ENCODE data around the gene REC114. TPM values are rescaled to one million over a fixed set of nuclear protein-coding genes. Genes with fewer than 3 reads are reported as not detected.
A peak's percentile ranks its signal among the peaks of the same experiment; 100 is the strongest.

Gene REC114
- total RNA-seq, 1 donor: not detected

GRCh38 chr15:73558529-73558928, 115.6 kb downstream of the REC114 start:
- DNase-seq (ENCODE audit: low read depth): no peak
- no peak overlapping the region for H3K4me3 ChIP-seq (ENCODE audit: low read depth, low read length)
- TF ChIP-seq CTCF (IDR thresholded peaks at IDR 0.05; ENCODE audit: insufficient read depth, low read length): no peak

GRCh38 chr15:73560501-73561117, 117.6 kb downstream of the REC114 start:
- TF ChIP-seq CTCF (IDR thresholded peaks at IDR 0.05; ENCODE audit: insufficient read depth, low read length): peak; percentile 60
- no peak overlapping the region for H3K4me3 ChIP-seq (ENCODE audit: low read depth, low read length)
- peak; percentile 89 for DNase-seq (ENCODE audit: low read depth)

- DNase-seq (ENCODE audit: low read depth): peak; percentile 59
- H3K4me3 ChIP-seq (ENCODE audit: low read depth, low read length): no peak overlapping the region
- peak; percentile 35 for TF ChIP-seq CTCF (IDR thresholded peaks at IDR 0.05; ENCODE audit: insufficient read depth, low read length)
Observed at GRCh38 chr15:73564255-73564654, 121.3 kb downstream of the REC114 start.

- TF ChIP-seq CTCF (IDR thresholded peaks at IDR 0.05; ENCODE audit: insufficient read depth, low read length): no peak
- no peak for DNase-seq (ENCODE audit: low read depth)
- H3K4me3 ChIP-seq (ENCODE audit: low read depth, low read length): no peak overlapping the region
Observed at GRCh38 chr15:73567020-73567419, 124.1 kb downstream of the REC114 start.

GRCh38 chr15:73568564-73569280, 125.8 kb downstream of the REC114 start:
- DNase-seq (ENCODE audit: low read depth): no peak
- no peak for TF ChIP-seq CTCF (IDR thresholded peaks at IDR 0.05; ENCODE audit: insufficient read depth, low read length)
- no peak overlapping the region for H3K4me3 ChIP-seq (ENCODE audit: low read depth, low read length)

- no peak for DNase-seq (ENCODE audit: low read depth)
- H3K4me3 ChIP-seq (ENCODE audit: low read depth, low read length): no peak overlapping the region
- TF ChIP-seq CTCF (IDR thresholded peaks at IDR 0.05; ENCODE audit: insufficient read depth, low read length): no peak
Observed at GRCh38 chr15:73569361-73569760, 126.4 kb downstream of the REC114 start.
